B cell (primary cell): ENCODE results near the gene CRK. TPM values are rescaled to one million over a fixed set of nuclear protein-coding genes. Genes with fewer than 3 reads are reported as not detected.
A peak's percentile ranks its signal among the peaks of the same experiment; 100 is the strongest.

Source experiments
- ATAC-seq: fragments of 200-7000 bp; cut with Tn5 transposase; one replicate; pipeline ENCODE4 v1.10.0; 2021; ENCODE audit warnings: low read depth, mild to moderate bottlenecking, moderate number of reproducible peaks, moderate library complexity
- CTCF ChIA-PET: fragments of 350-600 bp; sonication (Branson Sonifier 250); formaldehyde crosslinking; loops from one replicate; lab custom pipeline; 2021; ENCODE audit warnings: antibody characterized with exemption, inconsistent platforms; lab: Charles Lee
- POLR2A ChIA-PET: fragments of 350-600 bp; sonication (Branson Sonifier 250); formaldehyde crosslinking; loops from one replicate; lab custom pipeline; 2021; ENCODE audit warnings: antibody characterized with exemption; lab: Charles Lee
- DNase-seq: peaks from one replicate; pipeline ENCODE4 v3.0.0; 2013
- H2AFZ ChIP-seq: 2 replicates; pipeline ENCODE4 v1.6.1; 2012; ENCODE audit warnings: mild to moderate bottlenecking, low read depth, low read length; ENCODE audit not compliant: insufficient read depth, poor library complexity, severe bottlenecking
- H3K27ac ChIP-seq, 2 donors: 1 replicate in 1 of 2; 2 replicates in 1 of 2; pipeline ENCODE4 v1.5.1; 2012 to 2013; ENCODE audit warnings: low read length in 2 of 2, mild to moderate bottlenecking in 2 of 2, moderate library complexity in 1 of 2
- H3K27me3 ChIP-seq, 4 experiments: fragments of 200-600 bp in 1 of 4; sonication (generic) in 1 of 4; replicated peaks in 1 of 4; 1 replicate in 2 of 4; 2 replicates in 2 of 4; pipeline versions ENCODE4 v1.6.1 to v1.7.0; 2013 to 2016; ENCODE audit warnings: low read length in 3 of 4, mild to moderate bottlenecking in 2 of 4, mixed read lengths in 1 of 4, moderate library complexity in 1 of 4; ENCODE audit not compliant: insufficient read depth in 4 of 4, control insufficient read depth in 3 of 4; ENCODE audit errors: control extremely low read depth in 1 of 4
- H3K36me3 ChIP-seq, 2 experiments: replicated peaks in 1 of 2; 1 replicate in 1 of 2; 2 replicates in 1 of 2; pipeline versions ENCODE4 v1.6.1 to v1.7.1; 2013; ENCODE audit warnings: low read length in 1 of 2; ENCODE audit not compliant: insufficient read depth in 2 of 2, control insufficient read depth in 1 of 2; ENCODE audit errors: control extremely low read depth in 1 of 2, extremely low read depth in 1 of 2
- H3K4me1 ChIP-seq, 2 donors: fragments of 200-600 bp in 1 of 2; sonication (generic) in 1 of 2; 1 replicate in 1 of 2; 2 replicates in 1 of 2; pipeline versions ENCODE4 v1.5.1 to v1.6.1; 2013 to 2017; ENCODE audit warnings: low read length in 2 of 2; ENCODE audit not compliant: control insufficient read depth in 2 of 2, insufficient read depth in 2 of 2
- H3K4me2 ChIP-seq: replicated peaks from 2 replicates; pipeline ENCODE3; 2012; ENCODE audit warnings: mild to moderate bottlenecking, low read depth, low read length; ENCODE audit not compliant: poor library complexity, severe bottlenecking
- H3K4me3 ChIP-seq, 5 experiments: fragments of 200-600 bp in 1 of 5; sonication (generic) in 1 of 5; 1 replicate in 3 of 5; 2 replicates in 2 of 5; pipeline versions ENCODE4 v1.5.1 to v1.7.0; 2011 to 2016; ENCODE audit warnings: low read length in 4 of 5, mild to moderate bottlenecking in 4 of 5, low read depth in 2 of 5, control low read depth in 1 of 5, moderate library complexity in 1 of 5; ENCODE audit not compliant: insufficient read depth in 1 of 5; ENCODE audit errors: control extremely low read depth in 1 of 5, extremely low read depth in 1 of 5
- H3K79me2 ChIP-seq: fragments of 200-600 bp; sonication (generic); one replicate; pipeline ENCODE4 v1.6.0; 2016; ENCODE audit warnings: low read length; ENCODE audit not compliant: control insufficient read depth, insufficient read depth
- H3K9ac ChIP-seq: fragments of 200-600 bp; sonication (generic); 2 replicates; pipeline ENCODE4 v1.6.1; 2017; ENCODE audit warnings: mild to moderate bottlenecking, low read length, moderate library complexity
- H3K9me3 ChIP-seq, 3 donors: one replicate each; pipeline versions ENCODE4 v1.6.1 to v1.7.1; 2013; ENCODE audit warnings: low read length in 2 of 3; ENCODE audit not compliant: control insufficient read depth in 2 of 3, insufficient read depth in 1 of 3; ENCODE audit errors: control extremely low read depth in 1 of 3
- H4K20me1 ChIP-seq: 2 replicates; pipeline ENCODE4 v1.6.0; 2012; ENCODE audit warnings: mild to moderate bottlenecking, low read length; ENCODE audit not compliant: insufficient read depth, control insufficient read depth, poor library complexity, severe bottlenecking
- H3K27ac Mint-ChIP-seq: one replicate; pipeline ENCODE4 v1.8.0; 2021; ENCODE audit warnings: mixed read lengths
- H3K27me3 Mint-ChIP-seq: one replicate; pipeline ENCODE4 v1.8.0; 2021; ENCODE audit warnings: mixed read lengths
- H3K4me1 Mint-ChIP-seq: one replicate; pipeline ENCODE4 v1.8.0; 2021; ENCODE audit warnings: mixed read lengths
- H3K4me3 Mint-ChIP-seq: one replicate; pipeline ENCODE4 v1.8.0; 2021; ENCODE audit warnings: mixed read lengths
- H3K9me3 Mint-ChIP-seq: one replicate; pipeline ENCODE4 v1.8.0; 2022; ENCODE audit warnings: mixed read lengths; ENCODE audit not compliant: insufficient read depth
- CTCF ChIP-seq: fragments of 200-600 bp; IDR thresholded peaks from one replicate; pipeline ENCODE4 v1.8.0; 2022; ENCODE audit warnings: antibody characterized with exemption, mild to moderate bottlenecking
- EZH2 ChIP-seq: IDR thresholded peaks from 2 replicates; pipeline ENCODE4 v1.6.1; 2012; ENCODE audit warnings: borderline replicate concordance, low read depth, mild to moderate bottlenecking, moderate library complexity, low read length; ENCODE audit not compliant: insufficient read depth, poor library complexity, severe bottlenecking
- WGBS: methylation state at CpG from one replicate; pipeline ENCODE4 v1.1.5; 2013; ENCODE audit warnings: missing lambda C conversion rate; ENCODE audit not compliant: insufficient coverage; 5-methylcytosine and 5-hydroxymethylcytosine counted together
- intact Hi-C: fragments of 100-400 bp; cut with micrococcal nuclease; formaldehyde crosslinking; loops from one replicate; pipeline ENCODE4 v1.10.0; 2022
- polyA plus RNA-seq: library from polyadenylated mRNA; depleted of rRNA; stranded (reverse); fragments of >200 nt; gene quantifications from 2 replicates; pipeline ENCODE4 v1.2.3, GENCODE V29; 2012
- total RNA-seq, 2 donors: library from RNA; stranded (reverse); fragments of 120-200 nt in 1 of 2; gene quantifications; 1 replicate in 1 of 2; 2 replicates in 1 of 2; pipeline versions ENCODE4 v1.2.3 to v1.2.4, GENCODE V29; 2013 to 2022

CRK gene
- total and polyA plus RNA-seq, 2 donors (not counting 1 experiment from before 2014, with no cell fraction given): 8.2 to 36.4 TPM

GRCh38 chr17:1485423-1486376, 29.7 kb upstream of the CRK start:
- Mint-ChIP-seq H3K27ac (peak overlapping the region; percentile 98), H3K9me3 (no peaks in the 10 kb centered on the region), H3K4me3 (peak overlapping the region; percentile 95), H3K27me3 (no peaks in the 10 kb centered on the region), H3K4me1 (peaks cover 38% of the 10 kb centered on the region)
- no peaks in the 10 kb centered on the region for H3K27me3 ChIP-seq
- POLR2A ChIA-PET: interaction anchor here (1.2 to 3.9 kb wide), 4 partner anchors 11 to 305 kb away, joined by 3 to 24 read pairs (median 16); partner anchors contain the start of gene INPP5K
- H2AFZ ChIP-seq: peak overlapping the region; percentile 42
- H3K9ac ChIP-seq: peak overlapping the region; percentile 89
- under 1% methylated on average over 107 of the region's 127 CpGs for WGBS
- TF ChIP-seq EZH2 (no peak), CTCF (no peak)
- peaks cover 26% of the 10 kb centered on the region for H3K79me2 ChIP-seq
- H3K4me2 ChIP-seq: peak overlapping the region; percentile 98
- peak overlapping the region; percentile 90 to 95 for H3K27ac ChIP-seq
- H3K4me1 ChIP-seq: peaks cover 18 to 47% of the 10 kb centered on the region in 2 donors
- peak; percentile 19 for ATAC-seq
- DNase-seq: peak; percentile 69
- H3K36me3 ChIP-seq: peaks cover 0 to 23% of the 10 kb centered on the region in 2 experiments
- intact Hi-C loops: loop anchor here (1.0 to 5.0 kb wide), 5 partner anchors 11 to 288 kb away; partner anchors contain the start of gene CRK
- H3K9me3 ChIP-seq: no peaks in the 10 kb centered on the region
- peaks cover 26% of the 10 kb centered on the region for H4K20me1 ChIP-seq
- CTCF ChIA-PET: interaction anchor here (0.7 to 3.6 kb wide), 7 partner anchors 11 to 120 kb away, joined by 3 to 23 read pairs (median 5); partner anchors contain the start of genes CRK and INPP5K
- H3K4me3 ChIP-seq: peak overlapping the region; percentile 45 to 84 (median 78)
